Gastroesophageal sphincter (tissue), 3 donors: Measurements from ENCODE around the gene LRRC42.

ENCODE experiments used
- EP300 ChIP-seq: sonication (generic); formaldehyde crosslinking; IDR thresholded peaks from one replicate; pipeline ENCODE4 v1.6.1; 2017; ENCODE audit warnings: antibody characterized with exemption, mild to moderate bottlenecking
- POLR2A ChIP-seq, 2 donors: fragments of 450-650 bp; IDR thresholded peaks; one replicate each; pipeline ENCODE4 v1.6.1; 2017; ENCODE audit warnings: antibody characterized with exemption in 2 of 2, mild to moderate bottlenecking in 2 of 2, moderate library complexity in 1 of 2
- TF ChIP-seq, protein P1 (sequence below), 4 experiments: fragments of 200-600 bp in 2 of 4; fragments of 450-650 bp in 2 of 4; sonication (generic) in 1 of 4; IDR thresholded peaks; one replicate each; pipeline ENCODE4 v1.5.1; 2017 to 2019; ENCODE audit warnings: antibody characterized with exemption in 4 of 4, mild to moderate bottlenecking in 2 of 4, moderate library complexity in 2 of 4

DNA sequence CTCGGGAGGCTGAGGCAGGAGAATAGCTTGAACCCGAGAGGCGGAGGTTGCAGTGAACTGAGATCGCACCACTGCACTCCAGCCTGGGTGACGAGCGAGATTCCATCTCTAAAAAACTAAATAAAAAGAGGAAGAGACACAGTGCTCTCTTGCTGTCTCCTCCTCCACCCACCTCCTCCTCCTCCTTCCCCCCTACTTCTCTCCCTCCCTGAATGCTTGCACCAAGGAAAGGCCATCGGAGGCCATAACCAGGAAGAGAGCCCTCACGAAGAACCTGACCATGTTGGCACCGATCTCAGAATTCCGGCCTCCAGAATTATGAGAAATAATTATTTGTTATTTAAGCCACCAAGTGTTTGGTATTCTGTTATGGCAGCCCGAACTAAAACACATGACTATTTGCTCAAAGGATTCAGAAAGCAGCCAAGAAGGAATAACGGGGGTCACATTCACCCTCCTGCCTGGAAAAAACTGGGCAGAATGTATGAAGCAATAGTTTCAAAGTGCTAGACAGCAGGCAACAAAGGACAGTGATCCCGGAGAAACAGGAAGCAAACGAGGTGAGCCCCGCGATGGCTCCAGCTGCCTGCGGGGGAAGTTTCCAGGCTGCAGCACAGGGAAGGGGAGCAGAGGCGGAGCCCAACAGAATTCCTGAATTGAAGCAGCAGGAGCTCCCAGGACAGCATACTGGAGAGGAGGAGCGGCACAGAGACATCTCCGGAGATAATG, 36.0 kb downstream of the LRRC42 start:
- no peak for TF ChIP-seq POLR2A (IDR thresholded peaks at IDR 0.05)
- TF ChIP-seq, protein P1, sequence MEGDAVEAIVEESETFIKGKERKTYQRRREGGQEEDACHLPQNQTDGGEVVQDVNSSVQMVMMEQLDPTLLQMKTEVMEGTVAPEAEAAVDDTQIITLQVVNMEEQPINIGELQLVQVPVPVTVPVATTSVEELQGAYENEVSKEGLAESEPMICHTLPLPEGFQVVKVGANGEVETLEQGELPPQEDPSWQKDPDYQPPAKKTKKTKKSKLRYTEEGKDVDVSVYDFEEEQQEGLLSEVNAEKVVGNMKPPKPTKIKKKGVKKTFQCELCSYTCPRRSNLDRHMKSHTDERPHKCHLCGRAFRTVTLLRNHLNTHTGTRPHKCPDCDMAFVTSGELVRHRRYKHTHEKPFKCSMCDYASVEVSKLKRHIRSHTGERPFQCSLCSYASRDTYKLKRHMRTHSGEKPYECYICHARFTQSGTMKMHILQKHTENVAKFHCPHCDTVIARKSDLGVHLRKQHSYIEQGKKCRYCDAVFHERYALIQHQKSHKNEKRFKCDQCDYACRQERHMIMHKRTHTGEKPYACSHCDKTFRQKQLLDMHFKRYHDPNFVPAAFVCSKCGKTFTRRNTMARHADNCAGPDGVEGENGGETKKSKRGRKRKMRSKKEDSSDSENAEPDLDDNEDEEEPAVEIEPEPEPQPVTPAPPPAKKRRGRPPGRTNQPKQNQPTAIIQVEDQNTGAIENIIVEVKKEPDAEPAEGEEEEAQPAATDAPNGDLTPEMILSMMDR (IDR thresholded peaks at IDR 0.05): no peak
- no peak for TF ChIP-seq EP300
